HG02642 (cell line): ENCODE results near the gene VSX1.

ENCODE experiments used
- ATAC-seq: cut with Tn5 transposase; IDR thresholded peaks from one replicate; pipeline ENCODE4 v1.9.1; 2021; ENCODE audit warnings: mild to moderate bottlenecking; ENCODE audit not compliant: unreplicated experiment, poor library complexity

The VSX1 gene

GRCh38 chr20:25088267-25088666, 6.3 kb upstream of the VSX1 start:
- no peak for ATAC-seq

GRCh38 chr20:25087186-25087929, 5.4 kb upstream of the VSX1 start:
- no peak for ATAC-seq

- ATAC-seq, result no peak
Observed at GRCh38 chr20:25085756-25086495, 4.0 kb upstream of the VSX1 start.

GRCh38 chr20:25084626-25085187, 2.8 kb upstream of the VSX1 start:
- ATAC-seq, result no peak

- ATAC-seq, result no peak
Observed at GRCh38 chr20:25083773-25084625, 2.1 kb upstream of the VSX1 start.

- ATAC-seq, result no peak
Observed at GRCh38 chr20:25083141-25083772, 1.3 kb upstream of the VSX1 start.

- ATAC-seq, result no peak
Observed at GRCh38 chr20:25082498-25082873, 545 bp upstream of the VSX1 start.

GRCh38 chr20:25081065-25081729, 744 bp downstream of the VSX1 start:
- ATAC-seq, result no peak

- ATAC-seq, result no peak
Observed at GRCh38 chr20:25079171-25079570, 2.8 kb downstream of the VSX1 start.

- no peak for ATAC-seq
Observed at GRCh38 chr20:25078662-25079061, 3.3 kb downstream of the VSX1 start.

GRCh38 chr20:25077610-25078169, 4.3 kb downstream of the VSX1 start:
- no peak for ATAC-seq

GRCh38 chr20:25076731-25077609, 5.0 kb downstream of the VSX1 start:
- ATAC-seq, result no peak

GRCh38 chr20:25076201-25076600, 5.7 kb downstream of the VSX1 start:
- no peak for ATAC-seq

GRCh38 chr20:25073544-25073943, 8.4 kb downstream of the VSX1 start:
- ATAC-seq, result no peak

GRCh38 chr20:25072226-25072811, 9.6 kb downstream of the VSX1 start:
- ATAC-seq, result no peak

GRCh38 chr20:25071734-25072133, 10.2 kb downstream of the VSX1 start:
- no peak for ATAC-seq

GRCh38 chr20:25070821-25071473, 11.0 kb downstream of the VSX1 start:
- ATAC-seq, result no peak
